Activated CD8-positive, alpha-beta memory T cell treated with anti-CD3 and anti-CD28 coated beads, Interleukin-2, amount 50 U/mL, for 4 hours (primary cell): ENCODE measurements around the gene PRICKLE3.
A peak's percentile ranks its signal among the peaks of the same experiment; 100 is the strongest.

ENCODE experiments used
- DNase-seq: peaks from one replicate; pipeline ENCODE4 v3.0.0-alpha.2; 2020

Gene PRICKLE3

GRCh38 chrX:49186125-49187027 is at the start of gene PRICKLE3:
Gene PRICKLE3 (minus strand): TSS chrX:49186373. CDS start chrX:49186297, 76 bp downstream.
- DNase-seq, result peak; percentile 75

GRCh38 chrX:49233887-49234555 is 47.8 kb upstream of the PRICKLE3 start:
- DNase-seq, result no peak

GRCh38 chrX:49233176-49233575 is 47.0 kb upstream of the PRICKLE3 start, which contains the start of gene CACNA1F:
Gene CACNA1F (minus strand): TSS chrX:49233340. CDS start chrX:49233309, 31 bp downstream.
- DNase-seq, result no peak

GRCh38 chrX:49232525-49232924 is 46.4 kb upstream of the PRICKLE3 start:
- DNase-seq, result no peak

- no peak for DNase-seq
These were observed 45.3 kb upstream of the PRICKLE3 start for GRCh38 chrX:49231333-49232000.

GRCh38 chrX:49230500-49231232 is 44.5 kb upstream of the PRICKLE3 start:
- peak; percentile 54 for DNase-seq

- no peak for DNase-seq
These were observed 42.0 kb upstream of the PRICKLE3 start for GRCh38 chrX:49228185-49228584.

GRCh38 chrX:49227726-49228125 is 41.6 kb upstream of the PRICKLE3 start:
- no peak for DNase-seq

- no peak for DNase-seq
These were observed 40.8 kb upstream of the PRICKLE3 start for GRCh38 chrX:49226946-49227345.

GRCh38 chrX:49225858-49226257 is 39.7 kb upstream of the PRICKLE3 start:
- DNase-seq, result no peak

GRCh38 chrX:49221868-49222267 is 35.7 kb upstream of the PRICKLE3 start:
- DNase-seq, result no peak

- no peak for DNase-seq
These were observed 33.9 kb upstream of the PRICKLE3 start for GRCh38 chrX:49220100-49220499.

GRCh38 chrX:49214996-49215526 is 28.9 kb upstream of the PRICKLE3 start:
- DNase-seq, result no peak

- no peak for DNase-seq
These were observed 28.2 kb upstream of the PRICKLE3 start for GRCh38 chrX:49214416-49214815.

GRCh38 chrX:49212861-49213260 is 26.7 kb upstream of the PRICKLE3 start:
- DNase-seq, result no peak

- no peak for DNase-seq
These were observed 26.0 kb upstream of the PRICKLE3 start for GRCh38 chrX:49212209-49212608.

- DNase-seq, result no peak
These were observed 24.9 kb upstream of the PRICKLE3 start for GRCh38 chrX:49211074-49211473.

GRCh38 chrX:49210406-49210805 is 24.2 kb upstream of the PRICKLE3 start:
- no peak for DNase-seq

GRCh38 chrX:49209434-49210251 is 23.5 kb upstream of the PRICKLE3 start:
- DNase-seq, result no peak

- no peak for DNase-seq
These were observed 22.2 kb upstream of the PRICKLE3 start for GRCh38 chrX:49208399-49208798.

GRCh38 chrX:49206543-49206942 is 20.4 kb upstream of the PRICKLE3 start:
- DNase-seq, result no peak

GRCh38 chrX:49205443-49205842 is 19.3 kb upstream of the PRICKLE3 start:
- no peak for DNase-seq
